PC-3 (cell line): ENCODE data around the gene IFT43. TPM values are rescaled to one million over a fixed set of nuclear protein-coding genes. Genes with fewer than 3 reads are reported as not detected.

Experiments used
- ATAC-seq: fragments of 200-7000 bp; cut with Tn5 transposase; 2 replicates; pipeline ENCODE4 v1.9.1; 2020; ENCODE audit warnings: mild to moderate bottlenecking, moderate library complexity
- BruUV-seq: library from RNA; stranded (reverse); fragments of 400-500 nt; replicated peaks from 2 replicates; lab custom pipeline; 2021; lab: Mats Ljungman, UMichigan
- CTCF ChIA-PET: fragments of 300-600 bp; sonication (Branson Sonifier 250); formaldehyde crosslinking; loops from one replicate; lab custom pipeline; 2022; ENCODE audit warnings: antibody characterized with exemption; lab: Charles Lee
- POLR2A ChIA-PET: fragments of 300-600 bp; sonication (Branson Sonifier 250); formaldehyde crosslinking; loops from one replicate; lab custom pipeline; 2022; ENCODE audit warnings: antibody characterized with exemption; ENCODE audit not compliant: unreplicated experiment; lab: Charles Lee
- DNase-seq: peaks from one replicate; pipeline ENCODE4 v3.0.0-alpha.2; 2015
- H2AFZ ChIP-seq: fragments of 300-600 bp; sonication (generic); 2 replicates; pipeline ENCODE4 v1.6.0; 2016; ENCODE audit warnings: antibody characterized with exemption, low read length
- H3F3A ChIP-seq: fragments of 300-600 bp; sonication (generic); one replicate; pipeline ENCODE4 v1.6.0; 2017; ENCODE audit warnings: antibody characterized with exemption, low read length, control low read depth, mild to moderate bottlenecking; ENCODE audit not compliant: unreplicated experiment
- H3K27ac ChIP-seq: fragments of 300-600 bp; sonication (generic); 2 replicates; pipeline ENCODE4 v1.5.1; 2016; ENCODE audit warnings: mild to moderate bottlenecking, low read length
- H3K27me3 ChIP-seq: fragments of 300-600 bp; sonication (generic); 2 replicates; pipeline ENCODE4 v1.6.1; 2016; ENCODE audit warnings: low read length, mixed read lengths
- H3K36me3 ChIP-seq: fragments of 300-600 bp; sonication (generic); 2 replicates; pipeline ENCODE4 v1.6.1; 2016; ENCODE audit warnings: low read depth, mixed run types, low read length, mixed read lengths
- H3K4me1 ChIP-seq: fragments of 300-600 bp; sonication (generic); 2 replicates; pipeline ENCODE4 v1.5.1; 2016; ENCODE audit warnings: low read length; ENCODE audit not compliant: insufficient read depth
- H3K4me2 ChIP-seq: fragments of 300-600 bp; sonication (generic); 2 replicates; pipeline ENCODE4 v1.6.0; 2016; ENCODE audit warnings: low read length
- H3K4me3 ChIP-seq: fragments of 300-600 bp; sonication (generic); 2 replicates; pipeline ENCODE4 v1.5.1; 2016; ENCODE audit warnings: mild to moderate bottlenecking, low read length, mixed read lengths
- H3K79me2 ChIP-seq: fragments of 300-600 bp; sonication (generic); 2 replicates; pipeline ENCODE4 v1.6.1; 2017; ENCODE audit warnings: low read length, mixed read lengths
- H3K9ac ChIP-seq: fragments of 300-600 bp; sonication (generic); 2 replicates; pipeline ENCODE4 v1.6.0; 2016; ENCODE audit warnings: mild to moderate bottlenecking, low read length
- H3K9me2 ChIP-seq: fragments of 300-600 bp; sonication (generic); replicated peaks from 2 replicates; pipeline ENCODE4 v1.6.1; 2016; ENCODE audit warnings: mixed run types, low read length, mixed read lengths
- H3K9me3 ChIP-seq: fragments of 300-600 bp; sonication (generic); 2 replicates; pipeline ENCODE4 v1.6.1; 2016; ENCODE audit warnings: low read length, mixed read lengths
- H4K20me1 ChIP-seq: fragments of 300-600 bp; sonication (generic); 2 replicates; pipeline ENCODE4 v1.6.1; 2016; ENCODE audit warnings: low read length, mixed read lengths
- EZH2 ChIP-seq: fragments of 300-600 bp; sonication (generic); IDR thresholded peaks from one replicate; pipeline ENCODE4 v1.6.1; 2017; ENCODE audit warnings: antibody characterized with exemption, mild to moderate bottlenecking, low read length; ENCODE audit not compliant: unreplicated experiment
- EZH2phosphoT487 ChIP-seq: fragments of 300-600 bp; sonication (generic); IDR thresholded peaks from 2 replicates; pipeline ENCODE4 v1.6.1; 2018; ENCODE audit warnings: mild to moderate bottlenecking, antibody characterized with exemption, low read length, borderline replicate concordance
- intact Hi-C: fragments of 100-400 bp; cut with micrococcal nuclease; formaldehyde crosslinking; loops from 2 replicates; pipeline ENCODE4 v1.9.0; 2023
- total RNA-seq: library from RNA; depleted of rRNA; stranded (reverse); fragments of >200 nt; gene quantifications from 2 replicates; pipeline ENCODE4 v1.2.3, GENCODE V29; 2014
- TF ChIP-seq, protein P1 (sequence below): fragments of 300-600 bp; sonication (generic); conservative IDR thresholded peaks from 2 replicates; pipeline ENCODE4 v1.5.1; 2017; ENCODE audit warnings: antibody characterized with exemption, low read depth, mild to moderate bottlenecking, low read length

The IFT43 gene
- total RNA-seq, 1 experiment from 2014 or later: 41.3 TPM

DNA sequence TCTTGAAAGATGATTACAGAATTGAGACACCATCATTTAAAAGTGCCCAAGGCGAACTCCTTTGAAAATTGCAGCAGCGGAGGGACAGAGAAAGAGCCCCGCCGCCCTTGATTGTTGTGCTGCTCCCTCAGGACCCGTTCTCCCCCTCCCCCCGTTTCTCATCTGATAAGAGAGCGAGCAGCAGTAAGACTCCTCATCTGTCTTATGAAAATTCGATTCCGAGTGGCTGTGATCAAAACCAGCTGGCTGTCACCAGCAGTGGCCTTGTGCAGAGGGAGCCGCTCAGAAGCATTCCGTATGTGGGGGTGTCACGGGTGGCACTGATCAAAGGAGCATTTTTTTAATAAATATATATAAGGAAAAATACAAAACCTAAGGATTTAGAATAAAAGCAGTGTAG, 88.2 kb downstream of the IFT43 start:
- no peaks in the 10 kb centered on the region for H3K27me3 ChIP-seq
- H4K20me1 ChIP-seq: no peaks in the 10 kb centered on the region
- no peaks in the 10 kb centered on the region for H3K79me2 ChIP-seq
- intact Hi-C loops: no loop called here
- H3K4me2 ChIP-seq: no peak overlapping the region
- H3K4me3 ChIP-seq: no peak overlapping the region
- ChIA-PET CTCF (no interaction called here), POLR2A (no interaction called here)
- no peaks in the 10 kb centered on the region for H3K4me1 ChIP-seq
- no peak overlapping the region for H3K9ac ChIP-seq
- no peak overlapping the region for H2AFZ ChIP-seq
- no peak for ATAC-seq
- BruUV-seq: no TSS peak
- no peak overlapping the region for H3K27ac ChIP-seq
- no peaks in the 10 kb centered on the region for H3F3A ChIP-seq
- H3K9me2 ChIP-seq: no peaks in the 10 kb centered on the region
- DNase-seq: no peak
- no peaks in the 10 kb centered on the region for H3K9me3 ChIP-seq
- TF ChIP-seq, protein P1, sequence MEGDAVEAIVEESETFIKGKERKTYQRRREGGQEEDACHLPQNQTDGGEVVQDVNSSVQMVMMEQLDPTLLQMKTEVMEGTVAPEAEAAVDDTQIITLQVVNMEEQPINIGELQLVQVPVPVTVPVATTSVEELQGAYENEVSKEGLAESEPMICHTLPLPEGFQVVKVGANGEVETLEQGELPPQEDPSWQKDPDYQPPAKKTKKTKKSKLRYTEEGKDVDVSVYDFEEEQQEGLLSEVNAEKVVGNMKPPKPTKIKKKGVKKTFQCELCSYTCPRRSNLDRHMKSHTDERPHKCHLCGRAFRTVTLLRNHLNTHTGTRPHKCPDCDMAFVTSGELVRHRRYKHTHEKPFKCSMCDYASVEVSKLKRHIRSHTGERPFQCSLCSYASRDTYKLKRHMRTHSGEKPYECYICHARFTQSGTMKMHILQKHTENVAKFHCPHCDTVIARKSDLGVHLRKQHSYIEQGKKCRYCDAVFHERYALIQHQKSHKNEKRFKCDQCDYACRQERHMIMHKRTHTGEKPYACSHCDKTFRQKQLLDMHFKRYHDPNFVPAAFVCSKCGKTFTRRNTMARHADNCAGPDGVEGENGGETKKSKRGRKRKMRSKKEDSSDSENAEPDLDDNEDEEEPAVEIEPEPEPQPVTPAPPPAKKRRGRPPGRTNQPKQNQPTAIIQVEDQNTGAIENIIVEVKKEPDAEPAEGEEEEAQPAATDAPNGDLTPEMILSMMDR: no peak
- TF ChIP-seq EZH2phosphoT487 (no peak), EZH2 (no peak)
- H3K36me3 ChIP-seq: no peaks in the 10 kb centered on the region

DNA sequence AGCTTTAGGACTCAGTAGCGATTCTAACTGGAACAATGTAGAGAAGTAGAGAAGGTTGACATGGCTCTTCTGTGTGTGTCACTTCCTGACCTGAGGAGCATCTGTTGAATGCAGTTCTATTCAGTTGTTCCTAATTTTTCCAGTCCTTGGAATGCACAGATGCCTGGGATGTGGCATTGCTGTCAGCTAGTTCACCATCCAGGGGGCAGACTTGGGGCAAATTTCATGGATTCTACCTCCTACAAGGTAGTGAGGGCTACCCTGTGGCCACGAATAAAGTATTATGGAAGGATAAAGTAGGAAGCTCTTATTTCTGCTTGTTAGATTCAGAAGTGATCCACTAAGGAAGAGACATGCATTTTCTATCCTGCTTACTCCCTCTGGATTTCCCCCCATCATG, 91.8 kb downstream of the IFT43 start:
- Histone ChIP-seq H3K36me3 (no peaks in the 10 kb centered on the region), H3K4me3 (no peak overlapping the region), H3K4me2 (no peak overlapping the region), H3K79me2 (no peaks in the 10 kb centered on the region), H3K9ac (no peak overlapping the region), H2AFZ (no peak overlapping the region), H3K9me3 (no peaks in the 10 kb centered on the region), H3K9me2 (no peaks in the 10 kb centered on the region), H4K20me1 (no peaks in the 10 kb centered on the region), H3K27ac (no peak overlapping the region), H3K4me1 (no peaks in the 10 kb centered on the region), H3F3A (no peaks in the 10 kb centered on the region), H3K27me3 (no peaks in the 10 kb centered on the region)
- intact Hi-C loops: no loop called here
- ChIA-PET CTCF (no interaction called here), POLR2A (no interaction called here)
- ATAC-seq: no peak
- no TSS peak for BruUV-seq
- DNase-seq: no peak
- no peak for TF ChIP-seq EZH2
- TF ChIP-seq, protein P1: no peak
- no peak for TF ChIP-seq EZH2phosphoT487

DNA sequence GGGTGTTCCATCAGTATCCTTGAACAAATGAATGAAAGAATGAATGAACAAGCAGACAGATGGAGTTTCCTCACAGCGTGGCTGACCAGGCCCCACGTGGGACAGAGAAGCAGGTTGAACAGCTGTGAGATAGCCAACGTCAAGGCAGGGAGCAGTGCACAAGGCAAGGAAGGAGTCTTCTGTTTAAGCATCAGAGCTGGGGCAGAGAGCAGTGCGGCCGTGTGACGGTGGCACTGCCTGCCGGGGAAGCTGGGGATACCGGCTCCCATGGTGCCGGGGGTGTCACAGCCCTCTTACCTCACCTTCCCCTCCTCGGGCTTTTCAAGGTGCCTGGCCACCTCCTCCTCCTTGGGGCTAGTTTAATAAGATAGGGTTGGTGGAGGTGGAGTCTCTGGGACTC, 92.9 kb downstream of the IFT43 start:
- Histone ChIP-seq H4K20me1 (no peaks in the 10 kb centered on the region), H3K9ac (no peak overlapping the region), H3K79me2 (no peaks in the 10 kb centered on the region), H3K4me1 (no peaks in the 10 kb centered on the region), H2AFZ (no peak overlapping the region), H3K9me3 (no peaks in the 10 kb centered on the region), H3K36me3 (no peaks in the 10 kb centered on the region), H3K9me2 (no peaks in the 10 kb centered on the region), H3K27me3 (no peaks in the 10 kb centered on the region), H3F3A (no peaks in the 10 kb centered on the region), H3K4me3 (no peak overlapping the region), H3K27ac (no peak overlapping the region), H3K4me2 (no peak overlapping the region)
- POLR2A ChIA-PET: no interaction called here
- intact Hi-C loops: no loop called here
- no peak for DNase-seq
- CTCF ChIA-PET: no interaction called here
- TF ChIP-seq EZH2phosphoT487: no peak
- TF ChIP-seq, protein P1: no peak
- TF ChIP-seq EZH2: no peak
- no TSS peak for BruUV-seq
- no peak for ATAC-seq
